GM21381 (cell line): ENCODE measurements around the gene SYTL1.

ENCODE experiments used
- ATAC-seq: cut with Tn5 transposase; IDR thresholded peaks from one replicate; pipeline ENCODE4 v1.9.1; 2021; ENCODE audit warnings: mild to moderate bottlenecking, moderate library complexity; ENCODE audit not compliant: unreplicated experiment

The SYTL1 gene

DNA sequence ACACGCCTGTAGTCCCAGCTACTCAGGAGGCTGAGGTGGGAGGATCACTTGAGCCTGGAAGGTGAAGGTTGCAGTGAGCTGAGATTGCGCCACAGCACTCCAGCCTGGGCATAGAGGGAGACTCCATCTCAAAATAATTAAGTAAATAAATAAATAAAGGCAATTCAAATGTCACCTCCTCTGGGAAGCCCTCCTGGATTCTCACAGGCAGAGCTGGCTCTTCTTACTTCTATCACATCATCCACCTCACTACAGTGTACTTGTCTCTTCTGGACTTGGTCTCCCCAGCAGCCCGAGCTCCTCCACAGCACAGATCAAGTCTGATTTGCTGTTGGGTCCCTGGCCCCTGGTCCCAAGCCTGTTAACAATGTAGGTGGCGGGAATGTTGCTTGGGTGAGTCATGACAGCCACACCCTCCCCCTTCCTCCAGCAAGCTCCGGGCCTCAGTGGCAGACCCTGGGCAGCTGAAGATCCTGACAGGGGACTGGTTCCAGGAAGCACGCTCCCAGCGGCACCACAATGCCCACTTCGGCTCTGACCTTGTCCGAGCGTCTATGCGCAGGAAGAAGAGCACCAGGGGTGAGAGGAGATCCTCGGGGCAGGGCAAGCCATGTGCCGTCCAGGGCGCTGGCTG lies 5.3 kb downstream of the SYTL1 start:
- ATAC-seq, result no peak

DNA sequence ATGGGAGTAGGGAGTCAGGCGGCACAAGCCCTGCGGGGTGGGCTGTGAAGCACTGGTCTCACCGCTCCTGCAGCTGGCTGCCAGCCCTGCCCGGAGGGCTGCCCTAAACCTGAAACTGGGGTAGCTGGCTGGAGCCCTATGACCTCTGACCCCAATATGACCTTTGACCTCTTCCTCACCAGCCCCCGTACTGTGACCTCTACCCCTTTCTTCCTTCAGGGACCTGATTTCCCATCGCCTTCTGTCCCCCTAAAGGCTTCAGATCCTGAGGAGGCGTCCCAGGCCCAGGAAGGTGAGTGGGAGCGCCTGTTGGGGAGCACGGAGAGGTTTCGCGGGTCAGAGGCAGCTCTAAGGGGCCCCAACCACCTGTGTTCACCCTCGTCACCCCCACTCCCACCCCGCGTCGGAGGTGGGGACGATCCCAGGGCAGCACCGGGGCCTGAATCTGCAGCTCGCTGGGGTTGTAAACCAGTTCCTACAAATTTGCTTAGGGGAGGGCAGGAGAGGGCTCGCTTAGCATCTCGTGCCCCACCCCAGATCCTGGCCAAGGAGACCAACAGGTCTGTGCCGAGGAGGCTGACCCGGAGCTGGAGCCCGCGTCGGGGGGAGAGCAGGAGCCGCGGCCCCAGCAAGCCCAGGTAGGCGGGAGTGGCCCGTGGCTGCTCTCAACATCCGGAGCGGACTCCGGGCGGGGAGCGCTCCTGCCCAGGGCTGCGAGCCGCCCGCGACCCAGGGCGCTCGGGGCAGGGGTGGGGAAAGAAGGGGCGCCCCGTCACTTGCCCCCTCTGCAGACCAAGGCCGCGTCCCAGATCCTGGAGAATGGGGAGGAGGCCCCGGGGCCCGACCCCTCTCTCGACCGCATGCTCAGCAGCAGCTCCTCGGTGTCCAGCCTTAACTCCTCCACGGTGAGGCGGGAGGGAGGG lies 7.3 kb downstream of the SYTL1 start:
- ATAC-seq, result no peak

- ATAC-seq, result no peak
These were observed 8.2 kb downstream of the SYTL1 start for GRCh38 chr1:27349784-27350662.

DNA sequence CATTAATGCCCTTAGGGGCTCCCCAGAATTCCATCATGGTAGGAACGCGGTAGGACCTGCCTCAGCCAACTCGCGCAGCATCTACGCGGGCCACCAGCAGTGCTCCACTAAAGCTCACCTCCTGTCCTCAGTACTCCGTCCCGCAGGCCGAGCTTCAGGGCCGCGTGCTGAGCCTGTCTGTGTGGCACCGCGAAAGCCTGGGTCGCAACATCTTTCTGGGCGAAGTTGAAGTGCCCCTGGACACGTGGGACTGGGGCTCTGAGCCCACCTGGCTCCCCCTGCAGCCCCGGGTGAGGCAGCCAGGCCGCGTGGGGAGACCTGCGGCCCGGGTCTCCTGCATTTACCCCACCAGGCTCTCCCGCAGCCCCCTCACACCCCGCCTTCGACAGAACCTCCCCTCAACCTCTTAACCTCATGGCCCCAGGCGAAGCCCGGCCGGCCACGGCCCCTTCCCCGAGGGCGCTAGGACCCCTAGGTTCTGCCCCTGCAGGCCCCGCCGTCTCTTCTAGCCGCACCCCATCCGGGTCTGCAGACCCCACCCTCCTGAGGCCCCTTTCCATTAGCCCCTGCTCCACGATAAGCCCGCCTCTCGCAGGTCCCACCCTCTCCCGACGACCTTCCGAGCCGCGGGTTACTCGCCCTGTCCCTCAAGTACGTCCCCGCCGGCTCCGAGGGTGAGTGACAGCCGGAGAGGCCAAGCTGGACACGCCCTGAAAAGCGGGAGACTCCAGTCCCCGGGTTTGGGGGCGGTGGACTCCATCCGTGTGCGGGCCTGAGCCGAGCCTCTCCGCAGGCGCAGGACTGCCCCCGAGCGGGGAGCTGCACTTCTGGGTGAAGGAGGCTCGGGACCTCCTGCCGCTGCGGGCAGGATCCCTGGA lies 9.1 kb downstream of the SYTL1 start:
- ATAC-seq, result no peak

DNA sequence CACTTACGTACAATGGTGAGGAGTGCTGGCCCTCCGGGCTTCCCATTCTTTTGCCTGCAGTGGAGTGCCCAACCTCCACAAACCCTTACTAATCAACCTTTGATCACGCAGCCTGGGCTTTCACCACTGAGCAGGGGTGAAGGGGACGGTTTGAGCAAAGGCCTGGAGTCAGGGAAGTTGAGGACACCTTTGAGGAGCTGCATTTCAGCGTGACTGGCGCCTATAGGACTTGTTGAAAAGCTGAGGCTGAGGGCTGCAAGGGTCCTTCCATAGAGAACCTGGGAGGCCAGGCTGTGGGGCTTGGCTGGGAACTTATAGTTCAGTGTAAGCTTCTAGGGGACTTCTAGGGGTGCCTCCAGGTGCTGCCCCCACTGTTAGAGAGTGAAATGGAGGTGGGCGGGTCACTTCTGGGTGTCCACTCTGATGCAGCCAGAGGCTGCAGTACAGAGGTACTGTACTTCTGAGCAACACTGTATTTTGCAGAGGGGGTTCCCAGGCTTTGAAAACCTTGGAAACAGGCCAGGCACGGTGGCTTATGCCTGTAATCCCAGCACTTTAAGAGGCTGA lies 9.8 kb downstream of the SYTL1 start:
- no peak for ATAC-seq

GRCh38 chr1:27353166-27353565 lies 11.3 kb downstream of the SYTL1 start:
- ATAC-seq, result no peak

- no peak for ATAC-seq
These were observed 11.8 kb downstream of the SYTL1 start for GRCh38 chr1:27353629-27354028.

DNA sequence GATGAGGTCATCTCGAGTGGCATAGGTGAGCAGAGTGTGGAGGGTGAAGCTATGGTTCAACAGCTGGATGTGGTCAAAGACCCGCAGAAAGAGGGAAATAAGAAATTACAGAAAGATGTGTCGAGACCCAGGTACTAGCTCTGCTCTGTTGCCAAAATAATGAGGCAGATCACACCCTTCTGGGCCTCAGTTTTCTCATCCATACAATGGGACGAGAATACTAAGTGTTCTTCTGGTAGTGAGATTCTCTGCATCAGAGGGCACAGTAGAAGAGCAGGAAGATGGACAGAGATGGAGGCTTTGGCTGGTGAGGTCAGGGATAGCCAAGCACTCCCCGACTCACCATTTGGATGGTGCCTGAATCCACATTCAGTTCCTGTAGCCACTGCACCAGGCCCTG lies 13.9 kb downstream of the SYTL1 start:
- no peak for ATAC-seq

- no peak for ATAC-seq
These were observed 14.4 kb downstream of the SYTL1 start for GRCh38 chr1:27356277-27356618.

- no peak for ATAC-seq
These were observed 14.9 kb downstream of the SYTL1 start for GRCh38 chr1:27356619-27357280.

DNA sequence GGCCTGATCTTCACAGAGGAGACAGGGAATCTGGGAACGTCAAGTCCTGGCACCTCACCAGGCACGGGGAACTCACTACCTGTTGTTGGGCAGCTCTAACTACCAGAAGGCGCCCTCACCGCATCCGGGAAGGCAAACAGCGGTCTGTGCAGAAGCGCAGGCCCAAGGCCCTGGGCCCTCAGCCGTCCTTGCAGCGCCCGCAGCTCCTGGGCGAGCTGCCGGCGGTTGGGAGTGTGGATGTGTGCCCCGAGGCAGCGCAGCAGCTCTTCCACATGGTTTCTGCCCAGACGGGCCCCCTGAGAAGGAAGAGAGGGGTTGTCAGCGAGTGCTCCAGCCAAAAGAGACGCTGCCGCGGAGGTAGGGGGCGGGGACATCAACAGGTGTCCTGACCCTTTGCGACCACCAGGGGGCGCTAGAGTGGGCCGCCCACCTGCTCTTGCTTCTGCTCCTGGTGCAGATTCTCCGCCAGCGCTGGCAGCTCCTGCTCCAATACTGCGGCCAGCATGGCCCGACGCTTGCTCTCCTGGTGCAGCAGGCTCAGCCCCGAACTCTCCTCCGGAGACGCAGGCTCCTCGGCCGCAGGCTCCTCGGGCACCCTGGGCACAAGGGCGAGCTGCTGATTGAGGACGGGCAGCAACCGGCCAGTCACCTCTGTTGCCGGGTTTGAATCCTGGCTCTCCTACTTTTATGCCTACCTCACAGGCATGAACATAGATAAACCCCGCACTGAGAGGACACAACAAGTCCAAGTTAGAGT lies 15.6 kb downstream of the SYTL1 start:
- ATAC-seq, result no peak

DNA sequence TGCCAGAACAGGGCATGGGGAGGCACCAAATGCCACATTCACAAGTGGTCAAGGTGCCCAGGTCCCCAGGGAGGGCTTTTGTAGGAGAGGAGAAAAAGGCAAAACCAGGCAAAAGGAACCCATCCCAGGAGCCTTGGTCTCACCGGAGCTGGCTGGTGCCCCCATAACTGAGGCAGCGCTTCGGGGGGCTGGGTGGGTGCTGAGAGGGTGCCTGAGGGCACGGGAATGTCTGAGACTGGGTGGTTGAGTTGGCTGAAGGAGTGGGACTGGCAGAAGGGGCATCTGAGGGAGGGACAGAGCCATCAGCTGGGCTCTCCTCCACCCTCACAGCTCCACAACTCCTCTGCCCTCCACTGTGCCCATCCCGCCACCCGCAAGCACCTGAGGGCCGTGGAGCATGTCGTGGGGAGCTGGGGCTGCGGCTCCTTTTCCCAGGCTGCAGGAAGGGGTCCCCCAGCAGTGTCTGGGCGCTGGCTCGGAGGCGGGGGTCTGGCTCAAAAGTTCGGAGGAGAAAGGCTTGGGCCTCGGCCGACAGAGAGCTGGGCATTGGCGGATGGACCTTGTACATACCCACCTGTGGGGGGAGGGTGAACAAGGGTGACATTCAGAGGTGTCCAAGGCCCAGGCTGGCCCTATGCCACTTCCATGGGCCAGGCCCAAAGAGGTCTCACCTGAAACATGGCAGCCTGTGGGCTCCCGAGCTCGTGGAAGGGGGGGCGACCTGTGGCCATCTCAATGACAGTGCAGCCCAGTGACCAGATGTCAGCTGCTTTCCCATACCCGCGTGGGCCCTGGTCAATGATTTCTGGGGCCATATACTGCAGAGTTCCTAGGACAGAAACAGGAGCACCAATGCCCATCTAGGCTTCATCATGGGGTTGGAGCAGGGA lies 16.5 kb downstream of the SYTL1 start:
- ATAC-seq, result no peak

DNA sequence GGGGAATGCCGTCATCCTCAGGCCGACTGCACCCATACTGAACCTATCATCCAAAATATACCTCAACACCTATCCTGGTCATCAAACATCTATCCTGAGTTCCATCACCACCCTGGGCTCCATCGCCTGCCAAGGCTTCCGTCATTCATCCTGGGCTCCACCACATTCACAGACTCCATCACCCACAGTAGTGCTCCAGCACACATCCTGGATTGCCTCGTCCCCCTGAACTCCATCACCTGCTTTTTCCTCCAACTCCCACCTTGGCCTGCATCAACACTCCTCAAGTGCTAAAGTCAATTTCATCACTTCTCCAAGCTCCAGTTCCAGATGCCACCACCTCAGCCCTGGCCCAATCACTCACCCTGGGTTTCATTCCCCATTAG lies 17.1 kb downstream of the SYTL1 start:
- no peak for ATAC-seq

GRCh38 chr1:27359822-27360158 lies 18.0 kb downstream of the SYTL1 start:
- no peak for ATAC-seq

GRCh38 chr1:27360159-27361043 lies 18.6 kb downstream of the SYTL1 start:
- no peak for ATAC-seq

DNA sequence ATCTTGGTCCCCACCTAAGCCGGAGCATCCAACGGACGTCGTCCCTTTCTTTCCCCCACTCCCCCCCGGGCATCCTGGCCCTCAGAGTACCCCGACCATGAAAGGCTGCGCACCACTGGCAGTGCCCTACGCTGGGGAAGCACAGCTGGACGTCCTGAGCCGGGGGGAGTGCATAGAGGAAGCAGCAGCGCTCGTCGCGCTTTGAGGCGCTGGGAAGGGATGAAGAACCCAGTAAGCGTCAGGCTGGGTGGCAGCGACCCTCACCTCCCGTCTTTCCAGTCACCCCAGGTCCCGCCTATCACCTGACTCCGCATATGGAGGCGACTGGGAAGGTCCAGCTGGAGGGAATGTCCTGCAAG lies 19.2 kb downstream of the SYTL1 start:
- ATAC-seq, result no peak

DNA sequence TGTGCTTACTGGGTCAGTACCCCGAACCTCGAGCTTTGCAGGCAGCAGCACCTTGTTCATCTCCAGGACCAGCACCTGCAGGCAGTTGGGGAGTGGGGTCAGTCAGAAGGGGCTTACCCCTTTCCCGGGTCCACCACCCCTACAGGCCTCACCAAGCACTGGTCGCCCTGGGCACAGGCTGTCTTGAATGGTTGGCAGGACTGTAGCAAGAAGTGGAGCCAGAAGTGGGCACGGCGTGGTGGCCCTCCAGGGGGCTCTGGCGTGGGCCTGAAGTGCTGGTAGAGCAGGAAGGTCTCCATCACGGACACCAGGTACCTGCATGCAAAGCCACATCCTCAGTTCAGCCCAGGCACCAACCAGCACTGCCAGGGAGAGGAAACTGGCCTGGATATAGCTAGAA lies 19.7 kb downstream of the SYTL1 start:
- ATAC-seq, result no peak
